HEK293 (cell line): ENCODE results near the gene GMPR2.

Experiments used
- CTCF ChIA-PET: fragments of 350-600 bp; formaldehyde crosslinking; extraction: SDS; loops from one replicate; lab custom pipeline; 2021; ENCODE audit warnings: antibody characterized with exemption; lab: Yijun Ruan, JAX
- POLR2A ChIA-PET: fragments of 300-600 bp; formaldehyde crosslinking; extraction: SDS; loops from one replicate; lab custom pipeline; 2020; ENCODE audit warnings: antibody characterized with exemption, inconsistent platforms; lab: Yijun Ruan, JAX
- H3K27ac ChIP-seq: fragments of 200-500 bp; sonication (Bioruptor generic); 2 replicates; pipeline ENCODE4 v1.5.1; 2014; ENCODE audit warnings: low read depth, low read length, control low read depth, inconsistent platforms; ENCODE audit errors: extremely low read depth
- H3K36me3 ChIP-seq, 2 experiments: fragments of 200-500 bp in 1 of 2; sonication (Bioruptor generic) in 1 of 2; 1 replicate in 1 of 2; 2 replicates in 1 of 2; pipeline ENCODE4 v1.5.1; 2014 to 2017; ENCODE audit warnings: inconsistent platforms in 2 of 2, low read length in 2 of 2; ENCODE audit not compliant: control insufficient read depth in 2 of 2, insufficient read depth in 1 of 2
- H3K4me1 ChIP-seq: fragments of 200-500 bp; sonication (Bioruptor generic); 2 replicates; pipeline ENCODE4 v1.5.1; 2014; ENCODE audit warnings: mild to moderate bottlenecking, low read length, inconsistent platforms; ENCODE audit not compliant: control insufficient read depth, insufficient read depth
- H3K4me3 ChIP-seq: 2 replicates; pipeline ENCODE4 v1.5.1; 2011; ENCODE audit warnings: low read depth, mild to moderate bottlenecking, control low read depth, low read length, moderate library complexity
- H3K9me3 ChIP-seq: fragments of 200-500 bp; sonication (Bioruptor generic); 2 replicates; pipeline ENCODE4 v1.5.1; 2014; ENCODE audit warnings: low read depth, low read length, inconsistent platforms; ENCODE audit not compliant: control insufficient read depth, insufficient read depth
- ATF2 ChIP-seq: fragments of 450-650 bp; formaldehyde crosslinking; IDR thresholded peaks from 2 replicates; pipeline ENCODE4 v1.5.1; 2016; ENCODE audit warnings: missing biosample characterization, missing genetic modification characterization, low read depth
- EGR2 ChIP-seq: fragments of 450-650 bp; formaldehyde crosslinking; IDR thresholded peaks from 2 replicates; pipeline ENCODE4 v1.5.1; 2016; ENCODE audit warnings: low read depth, missing biosample characterization, missing genetic modification characterization
- INSM2 ChIP-seq: fragments of 450-650 bp; formaldehyde crosslinking; IDR thresholded peaks from 2 replicates; pipeline ENCODE4 v1.5.1; 2016; ENCODE audit warnings: missing biosample characterization, missing genetic modification characterization
- KLF1 ChIP-seq: fragments of 450-650 bp; formaldehyde crosslinking; IDR thresholded peaks from 2 replicates; pipeline ENCODE4 v1.5.1; 2016; ENCODE audit warnings: missing biosample characterization, missing genetic modification characterization
- KLF9 ChIP-seq: fragments of 450-650 bp; formaldehyde crosslinking; IDR thresholded peaks from 2 replicates; pipeline ENCODE4 v1.5.1; 2016; ENCODE audit warnings: missing biosample characterization, missing genetic modification characterization, low read depth
- MEIS1 ChIP-seq: sonication (generic); formaldehyde crosslinking; IDR thresholded peaks from 2 replicates; pipeline ENCODE4 v1.8.1; 2022; ENCODE audit warnings: missing genetic modification reagents, mild to moderate bottlenecking, borderline replicate concordance
- WT1 ChIP-seq: fragments of 450-650 bp; formaldehyde crosslinking; IDR thresholded peaks from 2 replicates; pipeline ENCODE4 v1.5.1; 2016; ENCODE audit warnings: missing biosample characterization, missing genetic modification characterization
- ZBTB17 ChIP-seq: fragments of 450-650 bp; formaldehyde crosslinking; IDR thresholded peaks from 2 replicates; pipeline ENCODE4 v1.5.1; 2016; ENCODE audit warnings: missing biosample characterization, missing genetic modification characterization
- ZBTB21 ChIP-seq: fragments of 450-650 bp; formaldehyde crosslinking; IDR thresholded peaks from 2 replicates; pipeline ENCODE4 v1.5.1; 2017; ENCODE audit warnings: missing biosample characterization, missing genetic modification characterization
- ZIC2 ChIP-seq: fragments of 450-650 bp; formaldehyde crosslinking; IDR thresholded peaks from 2 replicates; pipeline ENCODE4 v1.5.1; 2016; ENCODE audit warnings: missing biosample characterization, missing genetic modification characterization
- ZNF140 ChIP-seq: fragments of 450-650 bp; formaldehyde crosslinking; IDR thresholded peaks from 2 replicates; pipeline ENCODE4 v1.5.1; 2016; ENCODE audit warnings: missing biosample characterization, missing genetic modification characterization
- ZNF148 ChIP-seq: fragments of 450-650 bp; formaldehyde crosslinking; IDR thresholded peaks from 2 replicates; pipeline ENCODE4 v1.5.0; 2017; ENCODE audit warnings: missing biosample characterization, missing genetic modification characterization, borderline replicate concordance
- ZNF184 ChIP-seq: fragments of 450-650 bp; IDR thresholded peaks from 2 replicates; pipeline ENCODE4 v1.5.1; 2018; ENCODE audit warnings: missing biosample characterization, mild to moderate bottlenecking, missing genetic modification characterization
- ZNF24 ChIP-seq: fragments of 450-650 bp; formaldehyde crosslinking; IDR thresholded peaks from 2 replicates; pipeline ENCODE4 v1.5.1; 2016; ENCODE audit warnings: missing biosample characterization, missing genetic modification characterization
- ZNF248 ChIP-seq: fragments of 450-650 bp; formaldehyde crosslinking; IDR thresholded peaks from 2 replicates; pipeline ENCODE4 v1.5.1; 2017; ENCODE audit warnings: missing biosample characterization, missing genetic modification characterization
- ZNF341 ChIP-seq: fragments of 450-650 bp; formaldehyde crosslinking; IDR thresholded peaks from 2 replicates; pipeline ENCODE4; 2016; ENCODE audit warnings: low read depth, missing biosample characterization, missing genetic modification characterization
- ZNF510 ChIP-seq: fragments of 450-650 bp; formaldehyde crosslinking; IDR thresholded peaks from 2 replicates; pipeline ENCODE4 v1.5.1; 2018; ENCODE audit warnings: mild to moderate bottlenecking, missing genetic modification characterization, missing biosample characterization; ENCODE audit not compliant: insufficient replicate concordance
- ZNF558 ChIP-seq: fragments of 450-650 bp; formaldehyde crosslinking; IDR thresholded peaks from 2 replicates; pipeline ENCODE4 v1.5.1; 2016; ENCODE audit warnings: missing biosample characterization, missing genetic modification characterization
- ZNF76 ChIP-seq: fragments of 450-650 bp; formaldehyde crosslinking; IDR thresholded peaks from 2 replicates; pipeline ENCODE4; 2016; ENCODE audit warnings: low read depth, missing biosample characterization, missing genetic modification characterization, borderline replicate concordance
- ZSCAN16 ChIP-seq: fragments of 450-650 bp; formaldehyde crosslinking; IDR thresholded peaks from 2 replicates; pipeline ENCODE4 v1.5.1; 2016; ENCODE audit warnings: missing biosample characterization, missing genetic modification characterization
- ZSCAN5A ChIP-seq: fragments of 450-650 bp; formaldehyde crosslinking; IDR thresholded peaks from 2 replicates; pipeline ENCODE4 v1.5.1; 2016; ENCODE audit warnings: missing biosample characterization, missing genetic modification characterization
- ZXDB ChIP-seq: fragments of 450-650 bp; formaldehyde crosslinking; IDR thresholded peaks from 2 replicates; pipeline ENCODE4 v1.5.1; 2016; ENCODE audit warnings: missing biosample characterization, missing genetic modification characterization
- TF ChIP-seq, protein P1 (sequence below): fragments of 450-650 bp; formaldehyde crosslinking; IDR thresholded peaks from 2 replicates; pipeline ENCODE4 v1.5.1; 2017; ENCODE audit warnings: missing biosample characterization, missing genetic modification characterization

The GMPR2 gene

GRCh38 chr14:24258548-24259265 lies 26.0 kb downstream of the GMPR2 start (continued):
- TF ChIP-seq ZSCAN16 (tag by site-specific recombination) (no peak), ZBTB17 (no peak), MEIS1 (CRISPR knock-in tag) (no peak), ZNF248 (no peak), ZNF140 (tag by site-specific recombination) (no peak), INSM2 (tag by site-specific recombination) (no peak), KLF9 (tag by site-specific recombination) (no peak)

DNA sequence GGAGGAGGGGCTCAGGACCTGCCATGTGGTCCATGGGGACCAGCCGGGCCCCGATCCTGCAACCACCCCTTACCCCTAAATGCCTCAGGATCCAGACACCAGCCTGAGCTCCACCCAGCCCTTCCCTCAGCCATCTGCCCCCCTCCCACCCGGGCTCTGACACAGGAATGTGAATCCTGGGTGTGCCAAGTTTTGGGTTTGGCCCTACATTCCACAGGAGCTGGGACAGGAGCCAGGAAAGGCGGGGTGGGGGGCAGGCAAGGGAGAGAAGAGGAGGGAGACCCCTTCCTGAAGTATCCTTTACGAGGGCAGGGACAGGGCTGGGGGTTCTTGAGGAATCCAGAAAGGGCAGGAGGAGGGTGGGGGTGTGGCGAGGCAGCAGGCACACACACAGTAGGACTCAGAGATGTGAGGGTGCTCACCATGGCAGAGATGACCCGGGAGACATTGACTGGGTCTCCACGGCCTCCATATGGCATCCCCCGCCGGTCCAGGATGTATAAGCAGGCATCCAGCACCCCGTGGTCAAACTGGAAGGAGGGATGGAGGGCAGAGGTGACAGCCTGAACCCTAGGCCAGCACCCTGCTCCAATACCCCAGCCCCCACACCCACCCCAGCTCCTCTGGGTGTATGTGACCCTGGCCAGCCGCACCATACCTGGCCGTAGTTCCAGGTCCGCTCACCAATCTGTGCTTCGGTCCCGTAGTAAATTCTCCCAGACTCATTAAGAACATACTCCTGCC lies 26.7 kb downstream of the GMPR2 start:
- no peak for TF ChIP-seq ZSCAN5A
- 0 out of 2 replicates have a peak, but pooled peaks have one; percentile 22 for TF ChIP-seq KLF1 (tag by site-specific recombination)
- POLR2A ChIA-PET, result no interaction called here
- peaks cover 0 to 10% of the 10 kb centered on the region in 2 experiments; a peak in 1 of 3 replicates for H3K36me3 ChIP-seq
- H3K4me1 ChIP-seq, result no peaks in the 10 kb centered on the region
- CTCF ChIA-PET, result interaction anchor here (1.6 kb wide), 1 partner anchor 11 kb away, joined by 3 read pairs; the partner anchor contains the start of gene RABGGTA
- no peaks in the 10 kb centered on the region for H3K9me3 ChIP-seq
- no peak overlapping the region for H3K4me3 ChIP-seq
- H3K27ac ChIP-seq, result no peak overlapping the region

- H3K4me1 ChIP-seq, result no peaks in the 10 kb centered on the region
- ChIA-PET POLR2A (interaction anchor here (3.6 kb wide), 1 partner anchor 11 kb away, joined by 16 read pairs; the partner anchor contains the start of gene RABGGTA), CTCF (no interaction called here)
- H3K4me3 ChIP-seq, result no peak overlapping the region
- peaks cover 0 to 3% of the 10 kb centered on the region in 2 experiments; a peak in 1 of 3 replicates for H3K36me3 ChIP-seq
- no peaks in the 10 kb centered on the region for H3K9me3 ChIP-seq
- no peak overlapping the region for H3K27ac ChIP-seq
- TF ChIP-seq ZNF148 (tag by site-specific recombination) (no peak), WT1 (no peak), ZNF341 (tag by site-specific recombination) (no peak), ZNF24 (tag by site-specific recombination) (no peak), ZBTB21 (tag by site-specific recombination) (no peak), ZNF558 (tag by site-specific recombination) (no peak), ZNF76 (tag by site-specific recombination) (no peak), ZNF510 (no peak), EGR2 (tag by site-specific recombination) (no peak), ATF2 (tag by site-specific recombination) (no peak), ZXDB (tag by site-specific recombination) (no peak), ZIC2 (tag by site-specific recombination) (no peak), ZNF184 (tag by site-specific recombination) (no peak), ZNF140 (tag by site-specific recombination) (no peak)
- TF ChIP-seq, protein P1, sequence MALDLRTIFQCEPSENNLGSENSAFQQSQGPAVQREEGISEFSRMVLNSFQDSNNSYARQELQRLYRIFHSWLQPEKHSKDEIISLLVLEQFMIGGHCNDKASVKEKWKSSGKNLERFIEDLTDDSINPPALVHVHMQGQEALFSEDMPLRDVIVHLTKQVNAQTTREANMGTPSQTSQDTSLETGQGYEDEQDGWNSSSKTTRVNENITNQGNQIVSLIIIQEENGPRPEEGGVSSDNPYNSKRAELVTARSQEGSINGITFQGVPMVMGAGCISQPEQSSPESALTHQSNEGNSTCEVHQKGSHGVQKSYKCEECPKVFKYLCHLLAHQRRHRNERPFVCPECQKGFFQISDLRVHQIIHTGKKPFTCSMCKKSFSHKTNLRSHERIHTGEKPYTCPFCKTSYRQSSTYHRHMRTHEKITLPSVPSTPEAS, result no peak
These were observed 27.5 kb downstream of the GMPR2 start for GRCh38 chr14:24260026-24260779.
